Lung (tissue), 12 donors: ENCODE results near the gene UNC5A. TPM values are rescaled to one million over a fixed set of nuclear protein-coding genes. Genes with fewer than 3 reads are reported as not detected.

Experiments
- ATAC-seq: fragments of 200-7000 bp; cut with Tn5 transposase; one replicate; pipeline ENCODE4 v1.9.1; 2020; ENCODE audit warnings: moderate number of reproducible peaks; ENCODE audit not compliant: insufficient read depth, low FRiP score
- DNase-seq, 3 donors: peaks; one replicate each; pipeline ENCODE4 v3.0.0-alpha.2; 2013 to 2017
- H3K27ac ChIP-seq, 2 donors: one replicate each; pipeline ENCODE4 v1.5.1; 2013; ENCODE audit warnings: mild to moderate bottlenecking in 2 of 2, moderate library complexity in 2 of 2, control low read depth in 1 of 2, inconsistent platforms in 1 of 2, low read depth in 1 of 2, low read length in 1 of 2
- H3K27me3 ChIP-seq, 3 donors: one replicate each; pipeline ENCODE4 v1.5.1; 2013; ENCODE audit warnings: low read length in 2 of 3; ENCODE audit not compliant: control insufficient read depth in 3 of 3, insufficient read depth in 3 of 3
- H3K36me3 ChIP-seq, 4 donors: one replicate each; pipeline ENCODE4 v1.5.1; 2013; ENCODE audit warnings: low read length in 4 of 4, mild to moderate bottlenecking in 1 of 4, moderate library complexity in 1 of 4; ENCODE audit not compliant: control insufficient read depth in 4 of 4, insufficient read depth in 4 of 4
- H3K4me1 ChIP-seq, 5 donors: one replicate each; pipeline ENCODE4 v1.5.1; 2013; ENCODE audit warnings: low read length in 5 of 5, mild to moderate bottlenecking in 2 of 5, moderate library complexity in 1 of 5; ENCODE audit not compliant: control insufficient read depth in 5 of 5, insufficient read depth in 5 of 5
- H3K4me3 ChIP-seq: one replicate; pipeline ENCODE4 v1.5.1; 2013; ENCODE audit warnings: mild to moderate bottlenecking, control low read depth, moderate library complexity
- H3K9ac ChIP-seq, 2 donors: one replicate each; pipeline ENCODE4 v1.5.1; 2013; ENCODE audit warnings: low read length in 2 of 2, control low read depth in 1 of 2; ENCODE audit not compliant: insufficient read depth in 1 of 2
- H3K9me3 ChIP-seq, 4 donors: one replicate each; pipeline ENCODE4 v1.5.1; 2013; ENCODE audit warnings: low read length in 3 of 4, mild to moderate bottlenecking in 1 of 4, moderate library complexity in 1 of 4; ENCODE audit not compliant: control insufficient read depth in 4 of 4, insufficient read depth in 3 of 4
- WGBS, 2 donors: extraction: QIAGEN DNeasy Blood & Tissue Kit; methylation state at CpG; one replicate each; pipeline ENCODE4 v1.1.7; 2013; 5-methylcytosine and 5-hydroxymethylcytosine counted together
- polyA plus RNA-seq, 2 donors: library from polyadenylated mRNA; stranded (reverse); fragments of 200-250 nt; gene quantifications; one replicate each; pipeline ENCODE4 v1.2.1, GENCODE V29; 2013
- total RNA-seq, 2 donors: library from RNA; depleted of rRNA in 1 of 2; stranded (reverse); fragments of >200 nt in 1 of 2; gene quantifications; one replicate each; pipeline ENCODE4 v1.2.1, GENCODE V29; 2014 to 2021
- TF ChIP-seq, protein P1 (sequence below): IDR thresholded peaks from 2 replicates; pipeline ENCODE4 v1.5.1; 2012; ENCODE audit warnings: mild to moderate bottlenecking; ENCODE audit errors: control extremely low read depth, extremely low read depth
- donor health status: control.
- donor health status: control.
- donor health status: Bipolar disorder and iron deficiency.
- donor health status: healthy.
- donor health status: DM: yes; HTN: yes; CAD: no.

UNC5A gene
- total and polyA plus RNA-seq, 4 donors: 0.08 to 0.40 (median 0.13) TPM

DNA sequence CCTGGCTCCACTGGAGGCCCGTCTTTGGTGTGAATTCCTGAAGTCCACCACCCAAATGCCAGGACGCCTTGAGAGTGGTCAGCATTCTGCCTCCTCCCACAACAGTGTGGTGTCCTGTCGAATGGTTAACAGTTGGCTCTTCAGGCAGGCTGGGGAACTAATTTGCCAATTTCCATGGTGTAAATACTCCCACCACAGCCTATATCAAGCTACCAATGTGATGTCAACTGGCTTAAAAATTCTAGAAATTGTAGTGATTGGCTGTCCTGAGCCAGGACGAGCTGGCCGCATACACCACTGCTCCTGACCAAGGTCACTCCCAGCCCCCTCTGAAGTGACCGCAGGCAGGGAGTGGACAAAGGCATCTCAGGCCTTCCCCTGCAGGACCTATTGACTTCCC is 11.1 kb downstream of the UNC5A start:
- Histone ChIP-seq H3K4me1 (no peaks in the 10 kb centered on the region), H3K4me3 (no peak overlapping the region), H3K36me3 (no peaks in the 10 kb centered on the region), H3K27ac (no peak overlapping the region), H3K27me3 (peaks cover under 1 to 37% (median 22%) of the 10 kb centered on the region in 3 donors), H3K9me3 (peaks cover 0 to 6% (median 0%) of the 10 kb centered on the region in 4 donors), H3K9ac (no peak overlapping the region)
- WGBS, 2 donors: 82 to 87% methylated on average over 6 of the region's 6 CpGs
- TF ChIP-seq, protein P1, sequence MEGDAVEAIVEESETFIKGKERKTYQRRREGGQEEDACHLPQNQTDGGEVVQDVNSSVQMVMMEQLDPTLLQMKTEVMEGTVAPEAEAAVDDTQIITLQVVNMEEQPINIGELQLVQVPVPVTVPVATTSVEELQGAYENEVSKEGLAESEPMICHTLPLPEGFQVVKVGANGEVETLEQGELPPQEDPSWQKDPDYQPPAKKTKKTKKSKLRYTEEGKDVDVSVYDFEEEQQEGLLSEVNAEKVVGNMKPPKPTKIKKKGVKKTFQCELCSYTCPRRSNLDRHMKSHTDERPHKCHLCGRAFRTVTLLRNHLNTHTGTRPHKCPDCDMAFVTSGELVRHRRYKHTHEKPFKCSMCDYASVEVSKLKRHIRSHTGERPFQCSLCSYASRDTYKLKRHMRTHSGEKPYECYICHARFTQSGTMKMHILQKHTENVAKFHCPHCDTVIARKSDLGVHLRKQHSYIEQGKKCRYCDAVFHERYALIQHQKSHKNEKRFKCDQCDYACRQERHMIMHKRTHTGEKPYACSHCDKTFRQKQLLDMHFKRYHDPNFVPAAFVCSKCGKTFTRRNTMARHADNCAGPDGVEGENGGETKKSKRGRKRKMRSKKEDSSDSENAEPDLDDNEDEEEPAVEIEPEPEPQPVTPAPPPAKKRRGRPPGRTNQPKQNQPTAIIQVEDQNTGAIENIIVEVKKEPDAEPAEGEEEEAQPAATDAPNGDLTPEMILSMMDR: no peak
- no peak for ATAC-seq
- no peak for DNase-seq

GRCh38 chr5:176822041-176822792 is 11.9 kb downstream of the UNC5A start:
- no peaks in the 10 kb centered on the region for H3K36me3 ChIP-seq
- no peak overlapping the region for H3K9ac ChIP-seq
- H3K4me3 ChIP-seq: no peak overlapping the region
- 75 to 87% methylated on average over 13 of the region's 13 CpGs for WGBS, 2 donors
- DNase-seq (no peak), ATAC-seq (no peak)
- no peaks in the 10 kb centered on the region for H3K4me1 ChIP-seq
- H3K27me3 ChIP-seq: peaks cover 0 to 30% (median 16%) of the 10 kb centered on the region in 3 donors
- peaks cover 0 to 4% (median 0%) of the 10 kb centered on the region in 4 donors for H3K9me3 ChIP-seq
- TF ChIP-seq, protein P1: no peak
- no peak overlapping the region for H3K27ac ChIP-seq

- Histone ChIP-seq H3K27ac (no peak overlapping the region), H3K9ac (no peak overlapping the region), H3K9me3 (peaks cover 0 to 4% (median 0%) of the 10 kb centered on the region in 4 donors), H3K4me1 (no peaks in the 10 kb centered on the region), H3K27me3 (peaks cover 0 to 29% (median 16%) of the 10 kb centered on the region in 3 donors), H3K36me3 (no peaks in the 10 kb centered on the region), H3K4me3 (no peak overlapping the region)
- TF ChIP-seq, protein P1: no peak
- WGBS, 2 donors: 76 to 77% methylated on average over 21 of the region's 21 CpGs
- DNase-seq: no peak
- no peak for ATAC-seq
Observed at GRCh38 chr5:176822793-176823481, 12.6 kb downstream of the UNC5A start.
